Measurements from ENCODE around the gene CRYL1.

CRYL1 gene

GRCh38 chr13:20416223-20416745 lies 109.4 kb downstream of the CRYL1 start:
- no peak for DNase-seq

- DNase-seq: no peak
These were observed 110.0 kb downstream of the CRYL1 start for GRCh38 chr13:20415694-20416107.

- no peak for DNase-seq
These were observed 110.4 kb downstream of the CRYL1 start for GRCh38 chr13:20415306-20415679.

- DNase-seq: no peak
These were observed 110.9 kb downstream of the CRYL1 start for GRCh38 chr13:20414546-20415305.

GRCh38 chr13:20412691-20413355 lies 112.8 kb downstream of the CRYL1 start:
- no peak for DNase-seq

GRCh38 chr13:20411638-20412342 lies 113.9 kb downstream of the CRYL1 start:
- DNase-seq: no peak

- no peak for DNase-seq
These were observed 114.9 kb downstream of the CRYL1 start for GRCh38 chr13:20410726-20411125.

GRCh38 chr13:20408181-20408580 lies 117.5 kb downstream of the CRYL1 start:
- DNase-seq: no peak

- DNase-seq: no peak
These were observed 117.9 kb downstream of the CRYL1 start for GRCh38 chr13:20407759-20408158.

- DNase-seq: no peak
These were observed 120.0 kb downstream of the CRYL1 start for GRCh38 chr13:20405691-20406090.

GRCh38 chr13:20404488-20405222 lies 121.0 kb downstream of the CRYL1 start:
- no peak for DNase-seq

GRCh38 chr13:20403826-20404225 lies 121.8 kb downstream of the CRYL1 start:
- no peak for DNase-seq

- no peak for DNase-seq
These were observed 122.8 kb downstream of the CRYL1 start for GRCh38 chr13:20402881-20403280.

GRCh38 chr13:20401931-20402856 lies 123.5 kb downstream of the CRYL1 start:
- DNase-seq: no peak

- DNase-seq: no peak
These were observed 124.1 kb downstream of the CRYL1 start for GRCh38 chr13:20401531-20401930.

GRCh38 chr13:20400774-20401173 lies 124.9 kb downstream of the CRYL1 start:
- DNase-seq: no peak

- no peak for DNase-seq
These were observed 125.7 kb downstream of the CRYL1 start for GRCh38 chr13:20399961-20400360.

- DNase-seq: no peak
These were observed 126.1 kb downstream of the CRYL1 start for GRCh38 chr13:20399515-20399914.

- no peak for DNase-seq
These were observed 127.2 kb downstream of the CRYL1 start for GRCh38 chr13:20398459-20398858.

GRCh38 chr13:20397896-20398295 lies 127.8 kb downstream of the CRYL1 start:
- DNase-seq: no peak

- DNase-seq: no peak
These were observed 130.4 kb downstream of the CRYL1 start for GRCh38 chr13:20395061-20395916.

All from DMS79 treated with DMSO at 0.1 percent for 48 hours (cell line).